Right ventricle myocardium inferior (tissue), 1 donor: ENCODE results near the gene GATA1. TPM values are rescaled to one million over a fixed set of nuclear protein-coding genes. Genes with fewer than 3 reads are reported as not detected.

ENCODE experiments used
- ATAC-seq: fragments of 200-7000 bp; cut with Tn5 transposase; one replicate; pipeline ENCODE4 v1.9.1; 2020; ENCODE audit warnings: mild to moderate bottlenecking, moderate library complexity
- DNase-seq: peaks from one replicate; pipeline ENCODE4 v3.0.0; 2021; ENCODE audit errors: missing footprints
- intact Hi-C: fragments of 100-400 bp; cut with DNase I; formaldehyde crosslinking; loops from one replicate; pipeline ENCODE4 v1.11.0; 2022
- long read RNA-seq: library from polyadenylated mRNA; unstranded; transcript quantifications from one replicate; pipeline ENCODE4 v2.0.0, GENCODE V29; 2021
- total RNA-seq: library from RNA; stranded (reverse); fragmentation: NEBNext Ultra II Directional; extraction: Animal tissue kit (Norgen Biotek cat#: 25700); gene quantifications from one replicate; pipeline ENCODE4 v1.2.1, GENCODE V29; 2021
- donor health status: DM: no; HTN: yes; CAD: no; lungs with severe emphysema.

Gene GATA1
- total RNA-seq, result 0.16 TPM
- long read RNA-seq, result 0 reads

DNA sequence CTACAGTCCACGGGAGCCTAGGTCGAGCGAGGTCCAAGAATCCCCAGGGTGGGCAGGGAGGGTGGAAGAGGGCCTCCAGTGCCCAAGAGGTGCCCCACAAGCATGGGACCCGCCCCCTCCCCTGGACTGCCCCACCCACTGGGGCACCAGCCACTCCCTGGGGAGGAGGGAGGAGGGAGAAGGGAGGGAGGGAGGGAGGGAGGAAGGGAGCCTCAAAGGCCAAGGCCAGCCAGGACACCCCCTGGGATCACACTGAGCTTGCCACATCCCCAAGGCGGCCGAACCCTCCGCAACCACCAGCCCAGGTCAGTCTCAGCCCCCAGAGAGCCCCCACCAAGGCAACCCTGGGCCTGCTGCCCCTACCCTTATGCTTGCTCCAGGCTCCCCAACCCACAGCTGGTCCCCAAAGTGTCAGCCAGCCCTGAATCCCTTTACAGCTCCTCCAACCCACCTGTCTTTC, at the start of gene GATA1:
GATA1 (plus strand) TSS at position 250 of the 460 bp plus-strand sequence. CDS start 4,520 bp downstream, outside the sequence.
- intact Hi-C loops, result no loop called here
- no peak for ATAC-seq

GRCh38 chrX:48736878-48737212, 49.5 kb upstream of the GATA1 start:
- intact Hi-C loops, result loop anchor here (2.0 to 5.0 kb wide), 2 partner anchors 40 to 64 kb away; partner anchors contain the start of gene SUV39H1

More for the DNA sequence above, at the start of gene GATA1:
- DNase-seq, result no peak

GRCh38 chrX:48737213-48737938, 49.0 kb upstream of the GATA1 start:
- DNase-seq (peak; percentile 93), ATAC-seq (peak; percentile 100)
- intact Hi-C loops, result loop anchor here (2.0 to 5.0 kb wide), 2 partner anchors 40 to 63 kb away; partner anchors contain the start of gene SUV39H1

More at GRCh38 chrX:48736878-48737212, 49.5 kb upstream of the GATA1 start:
- no peak for ATAC-seq
- DNase-seq, result no peak

- intact Hi-C loops, result loop anchor here (2.0 to 5.0 kb wide), 2 partner anchors 41 to 63 kb away; partner anchors contain the start of gene SUV39H1
Measured at GRCh38 chrX:48737940-48738339, 48.5 kb upstream of the GATA1 start.

GRCh38 chrX:48741834-48742233, 44.6 kb upstream of the GATA1 start:
- DNase-seq (no peak), ATAC-seq (no peak)
- intact Hi-C loops, result no loop called here

More at GRCh38 chrX:48737940-48738339, 48.5 kb upstream of the GATA1 start:
- ATAC-seq (no peak), DNase-seq (no peak)

DNA sequence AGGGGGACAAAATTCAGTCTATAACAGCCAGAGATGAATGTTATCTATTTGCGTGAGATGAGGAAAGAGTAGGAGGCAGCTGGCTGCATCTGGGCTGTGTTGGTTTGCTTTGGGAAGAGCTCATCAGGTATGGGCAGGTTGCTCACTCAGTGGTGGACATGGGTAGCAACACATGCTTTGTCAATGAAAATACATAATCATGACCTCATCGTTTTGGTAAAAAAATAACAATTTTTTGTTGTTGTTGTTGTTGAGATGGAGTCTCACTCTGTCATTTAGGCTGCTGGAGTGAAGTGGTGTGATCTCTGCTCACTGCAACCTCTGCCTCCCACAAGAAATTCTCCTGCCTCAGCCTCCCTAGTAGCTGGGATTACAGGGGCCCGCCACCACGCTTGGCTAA, 41.2 kb upstream of the GATA1 start:
- DNase-seq (no peak), ATAC-seq (no peak)
- intact Hi-C loops, result no loop called here

- intact Hi-C loops, result no loop called here
- no peak for ATAC-seq
Measured at GRCh38 chrX:48747415-48748016, 38.9 kb upstream of the GATA1 start.

GRCh38 chrX:48749182-48749581, 37.2 kb upstream of the GATA1 start:
- DNase-seq, result no peak
- intact Hi-C loops, result no loop called here
- no peak for ATAC-seq

More at GRCh38 chrX:48747415-48748016, 38.9 kb upstream of the GATA1 start:
- DNase-seq, result no peak

DNA sequence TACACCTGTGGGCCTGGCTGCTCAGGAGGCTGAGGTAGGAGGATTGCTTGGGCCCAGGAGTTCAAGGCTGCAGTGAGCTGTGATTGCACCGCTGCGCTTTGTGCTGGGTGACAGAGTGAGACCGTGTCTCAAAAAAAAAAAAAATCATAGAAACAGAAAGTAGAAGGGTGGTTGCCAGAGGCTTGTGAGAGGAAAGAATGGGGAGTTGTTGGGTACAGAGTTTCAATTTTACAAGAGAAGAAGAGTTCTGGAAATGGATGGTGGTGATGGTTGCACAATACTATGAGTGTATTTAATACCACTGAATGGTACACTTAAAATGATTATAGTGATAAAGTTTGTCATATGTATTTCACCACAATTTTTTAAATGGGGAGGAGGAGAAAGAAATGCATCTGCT, 35.0 kb upstream of the GATA1 start:
- ATAC-seq (no peak), DNase-seq (no peak)
- intact Hi-C loops, result no loop called here

GRCh38 chrX:48752498-48752897, 33.9 kb upstream of the GATA1 start:
- intact Hi-C loops, result no loop called here
- DNase-seq (no peak), ATAC-seq (no peak)

DNA sequence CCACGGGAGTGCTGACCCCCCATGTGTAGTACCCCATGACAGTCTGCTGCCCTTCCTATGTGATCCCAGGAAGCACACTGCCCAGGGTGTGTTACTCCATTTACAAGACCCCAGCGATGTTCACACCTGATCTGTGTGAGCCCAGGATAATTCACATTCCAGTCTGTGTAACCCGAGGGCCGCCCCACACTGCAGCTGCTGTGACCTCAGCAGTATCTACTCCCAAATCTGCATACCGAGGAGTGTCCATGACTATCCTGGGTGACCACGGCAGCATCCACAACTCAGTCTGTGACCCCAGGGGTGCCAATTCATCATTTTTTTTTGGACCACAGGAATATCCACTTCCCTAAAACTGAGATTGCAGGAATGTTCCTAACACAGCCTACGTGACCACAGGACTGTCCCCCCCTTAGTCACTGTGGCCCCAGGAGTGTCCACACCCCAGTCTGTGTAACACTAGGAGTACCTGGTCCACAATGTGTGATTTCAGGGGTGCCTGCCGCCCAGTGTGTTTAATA, 32.6 kb upstream of the GATA1 start:
- DNase-seq (no peak), ATAC-seq (no peak)
- intact Hi-C loops, result no loop called here

GRCh38 chrX:48754238-48754637, 32.2 kb upstream of the GATA1 start:
- intact Hi-C loops, result no loop called here
- ATAC-seq (no peak), DNase-seq (no peak)

DNA sequence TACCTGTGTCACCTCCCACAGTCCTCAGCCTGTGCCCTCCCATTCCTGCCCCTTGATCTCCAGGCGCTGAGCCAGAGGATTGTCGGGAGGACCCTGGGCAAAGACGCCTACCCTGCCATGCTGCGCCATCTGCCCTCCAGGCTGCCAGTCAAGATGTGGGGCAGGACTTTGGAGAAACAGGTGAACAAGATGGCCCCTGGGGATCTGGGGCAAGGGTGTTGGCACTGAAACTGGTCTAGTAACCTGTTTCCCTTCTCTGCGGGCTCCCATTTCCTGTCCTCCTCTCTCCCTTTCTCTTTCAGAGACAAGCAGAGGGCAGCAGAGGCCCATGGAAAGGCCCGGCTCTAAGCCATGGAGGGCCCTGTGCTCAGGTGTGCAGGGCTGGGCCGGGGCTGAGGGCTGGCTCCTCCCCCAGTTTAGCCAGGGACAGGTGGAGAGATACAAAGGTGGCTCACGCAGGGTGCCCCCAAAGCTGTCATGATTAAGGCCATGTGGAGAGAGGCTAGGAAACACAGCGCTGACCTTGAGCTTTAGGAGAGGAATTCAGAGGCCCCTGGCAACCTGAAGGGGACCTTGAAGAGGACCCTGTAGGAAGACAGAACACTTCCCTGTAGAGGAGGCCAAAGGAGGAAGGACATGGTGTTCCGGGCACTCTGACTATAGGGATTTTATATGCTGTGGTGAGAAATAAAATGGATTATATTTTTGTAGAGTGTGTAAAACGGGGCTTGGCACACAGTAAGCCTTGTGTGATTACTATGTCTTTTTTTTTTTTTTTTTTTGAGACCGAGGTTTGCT, 24.5 kb upstream of the GATA1 start, which contains the start of gene GLOD5:
GLOD5 (plus strand) TSS at position 74 of the 798 bp plus-strand sequence; CDS start at position 118, 44 bp downstream.
- intact Hi-C loops, result no loop called here
- DNase-seq (no peak), ATAC-seq (no peak)

DNA sequence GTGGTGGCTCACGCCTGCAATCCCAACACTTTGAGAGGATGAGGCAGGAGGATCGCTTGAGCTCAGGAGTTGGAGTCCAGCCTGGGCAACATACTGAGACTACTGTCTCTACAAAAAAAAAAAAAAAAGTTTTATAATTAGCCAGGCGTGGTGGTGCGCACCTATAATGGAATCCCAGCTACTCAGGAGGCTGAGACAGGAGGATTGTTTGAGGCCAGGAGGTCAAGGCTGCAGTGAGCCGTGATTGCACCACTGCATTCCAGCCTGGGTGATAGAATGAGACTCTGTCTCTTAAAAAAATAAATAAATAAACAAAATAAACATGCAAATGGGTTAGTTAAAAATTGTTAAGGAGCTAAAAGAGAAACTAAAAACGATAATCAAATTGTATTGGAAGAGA, 17.2 kb upstream of the GATA1 start:
- DNase-seq (no peak), ATAC-seq (no peak)
- intact Hi-C loops, result no loop called here

DNA sequence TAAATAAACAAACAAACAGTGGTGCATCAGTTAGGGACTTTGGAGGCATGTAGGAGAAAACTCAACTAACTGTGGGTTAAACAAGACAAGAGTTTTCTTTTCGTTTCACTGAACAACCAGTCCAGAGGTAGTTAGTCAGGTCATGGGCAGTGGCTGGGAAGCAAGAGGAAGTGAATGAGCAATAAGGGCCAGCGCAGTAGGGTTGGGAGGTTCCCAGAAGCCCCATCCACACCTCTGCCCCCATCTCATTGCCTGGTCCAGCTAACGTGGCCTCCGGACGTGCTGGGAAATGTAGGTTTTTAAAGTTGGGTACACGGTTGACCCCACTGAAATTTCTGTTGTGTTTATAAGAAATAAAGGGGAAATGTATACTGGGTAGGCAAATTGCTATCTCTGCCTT, 16.1 kb upstream of the GATA1 start:
- no peak for DNase-seq
- ATAC-seq, result no peak
- intact Hi-C loops, result no loop called here

DNA sequence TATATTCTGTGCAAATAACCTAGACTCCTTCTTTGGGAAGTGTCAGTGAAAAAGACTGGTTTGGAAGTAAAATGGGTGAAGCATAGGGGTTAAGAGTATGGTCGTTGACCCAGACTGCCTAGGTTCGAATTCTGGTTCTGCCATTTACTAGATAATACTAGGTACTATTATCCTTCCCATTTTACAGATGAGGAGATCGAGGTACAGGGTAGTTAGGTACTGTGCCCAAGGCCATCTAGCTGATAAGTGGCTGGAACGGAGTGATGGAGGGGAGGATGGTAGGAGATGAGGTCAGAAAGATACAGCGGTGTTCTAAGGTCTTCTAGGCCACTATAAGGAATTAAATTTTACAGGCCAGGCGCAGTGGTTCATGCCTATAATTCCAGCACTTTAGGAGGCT, 13.8 kb upstream of the GATA1 start:
- intact Hi-C loops, result no loop called here
- no peak for DNase-seq
- ATAC-seq, result no peak

DNA sequence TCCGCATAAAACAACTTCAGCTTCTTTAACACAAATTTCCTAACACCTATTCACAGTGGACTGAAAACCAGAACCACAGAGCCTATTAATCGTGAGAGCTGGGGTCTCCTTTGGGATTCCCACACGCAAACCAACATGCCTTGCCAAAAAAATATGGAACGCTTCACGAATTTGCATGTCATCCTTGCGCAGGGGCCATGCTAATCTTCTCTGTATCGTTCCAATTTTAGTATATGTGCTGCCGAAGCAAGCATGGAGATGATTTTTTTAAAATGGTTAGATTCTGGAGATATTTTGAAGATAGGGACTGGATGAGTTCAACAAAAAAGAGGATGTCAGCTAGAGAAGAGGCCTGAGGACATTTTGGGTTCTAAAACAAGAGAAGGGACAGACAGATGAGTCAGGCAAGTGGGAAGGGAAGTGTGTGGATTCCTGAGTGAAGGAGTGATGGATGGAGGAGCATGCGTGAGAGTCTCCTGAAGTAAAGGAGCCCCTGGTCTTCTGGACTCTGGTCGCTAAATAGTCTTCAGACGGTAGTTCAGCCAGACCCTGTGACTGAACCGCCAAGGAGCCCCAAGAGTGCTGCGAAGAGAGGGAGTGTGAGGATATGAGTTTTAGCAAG, 9.5 kb upstream of the GATA1 start:
- intact Hi-C loops, result no loop called here
- DNase-seq (no peak), ATAC-seq (no peak)

DNA sequence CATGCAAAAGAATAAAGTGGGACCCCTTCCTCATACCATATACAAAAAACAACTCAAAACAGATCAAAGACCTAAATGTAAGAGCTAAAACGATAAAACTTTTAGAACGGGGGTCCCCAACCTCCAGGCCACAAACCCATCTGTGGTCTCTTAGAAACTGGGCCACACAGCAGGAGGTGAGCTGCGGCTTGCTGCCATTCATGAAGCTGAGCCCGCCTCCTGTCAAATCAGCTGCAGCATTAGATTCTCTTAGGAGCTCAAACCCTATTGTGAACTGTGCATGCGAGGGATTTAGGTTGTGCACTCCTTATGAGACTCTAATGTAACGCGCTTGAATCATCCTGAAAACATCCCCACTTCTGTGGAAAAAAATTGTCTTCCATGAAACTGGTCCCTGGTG, 7.0 kb upstream of the GATA1 start:
- intact Hi-C loops, result no loop called here
- ATAC-seq, result no peak
- no peak for DNase-seq

DNA sequence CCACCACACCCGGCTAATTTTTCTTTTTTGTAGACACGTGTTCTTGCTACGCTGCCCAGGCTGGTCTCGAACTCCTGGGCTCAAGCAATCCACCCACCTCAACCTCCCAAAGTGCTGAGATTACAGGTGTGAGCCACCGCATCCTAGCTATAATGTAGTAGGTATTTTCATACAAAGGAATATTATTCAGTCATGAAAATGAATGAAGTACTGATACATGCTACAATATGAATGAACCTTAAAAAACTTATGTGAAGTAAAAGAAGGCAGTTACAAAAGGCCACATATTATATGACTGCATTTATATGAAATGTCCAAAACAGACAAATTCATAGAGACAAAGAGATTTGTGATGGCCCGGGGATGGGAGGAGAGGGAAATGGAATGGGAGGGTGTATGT, 4.7 kb upstream of the GATA1 start:
- ATAC-seq, result no peak
- intact Hi-C loops, result no loop called here
- no peak for DNase-seq
